ENCODE data around the gene CREB3.

GRCh38 chr9:35708146-35708545, 24.3 kb upstream of the CREB3 start:
- TF ChIP-seq EZH2 (IDR thresholded peaks at IDR 0.05; ENCODE audit: borderline replicate concordance, low read depth, low read length, poor library complexity, severe bottlenecking) (no peak), CTCF (conservative IDR thresholded peaks at IDR 0.05; ENCODE audit: low read depth, low read length) (no peak)
